HepG2 (cell line): ENCODE measurements around the gene NOL4L. TPM values are rescaled to one million over a fixed set of nuclear protein-coding genes. Genes with fewer than 3 reads are reported as not detected.

ENCODE experiments used
- JUNB ChIP-seq: sonication (generic); formaldehyde crosslinking; IDR thresholded peaks from 2 replicates; pipeline ENCODE4 v1.8.0; 2022; ENCODE audit warnings: missing genetic modification reagents, mild to moderate bottlenecking, borderline replicate concordance
- MATR3 ChIP-seq: sonication (generic); formaldehyde crosslinking; IDR thresholded peaks from 2 replicates; pipeline ENCODE4 v1.4.0; 2020; ENCODE audit warnings: missing genetic modification reagents
- NCOR1 ChIP-seq: fragments of 200-600 bp; sonication (generic); IDR thresholded peaks from 2 replicates; pipeline ENCODE4 v1.7.0; 2017; ENCODE audit warnings: antibody characterized with exemption, low read length, borderline replicate concordance
- REST ChIP-seq, 2 experiments: IDR thresholded peaks; 2 replicates each; pipeline ENCODE4 v1.6.1; 2011 to 2012; ENCODE audit warnings: low read length in 2 of 2, borderline replicate concordance in 1 of 2, low read depth in 1 of 2, mild to moderate bottlenecking in 1 of 2, moderate library complexity in 1 of 2
- SNRNP70 ChIP-seq: fragments of 200-400 bp; formaldehyde crosslinking; IDR thresholded peaks from 2 replicates; pipeline ENCODE4 v1.6.1; 2017; ENCODE audit warnings: mild to moderate bottlenecking, low read depth, low read length, moderate library complexity
- TEAD2 ChIP-seq: sonication (generic); formaldehyde crosslinking; IDR thresholded peaks from 2 replicates; pipeline ENCODE4 v1.9.0; 2021; ENCODE audit warnings: missing genetic modification reagents
- ZFP82 ChIP-seq: sonication (generic); formaldehyde crosslinking; IDR thresholded peaks from 2 replicates; pipeline ENCODE4 v1.5.1; 2020; ENCODE audit warnings: mild to moderate bottlenecking, missing genetic modification reagents, borderline replicate concordance
- ZNF101 ChIP-seq: sonication (generic); formaldehyde crosslinking; IDR thresholded peaks from 2 replicates; pipeline ENCODE4 v1.4.0; 2020; ENCODE audit warnings: mild to moderate bottlenecking, low read depth, missing genetic modification reagents, borderline replicate concordance
- ZNF256 ChIP-seq: sonication (generic); formaldehyde crosslinking; conservative IDR thresholded peaks from 2 replicates; pipeline ENCODE4 v1.4.0; 2020; ENCODE audit warnings: missing genetic modification reagents
- ZNF3 ChIP-seq: IDR thresholded peaks from 2 replicates; pipeline ENCODE4 v1.7.0; 2017; ENCODE audit warnings: inconsistent platforms
- ZNF30 ChIP-seq: sonication (generic); formaldehyde crosslinking; IDR thresholded peaks from 2 replicates; pipeline ENCODE4 v1.5.0; 2020; ENCODE audit warnings: mild to moderate bottlenecking, missing genetic modification reagents
- ZNF337 ChIP-seq: sonication (generic); formaldehyde crosslinking; IDR thresholded peaks from 2 replicates; pipeline ENCODE4 v1.5.1; 2020; ENCODE audit warnings: missing genetic modification reagents, low read depth, mild to moderate bottlenecking, borderline replicate concordance
- ZNF33A ChIP-seq: sonication (generic); formaldehyde crosslinking; IDR thresholded peaks from 2 replicates; pipeline ENCODE4 v1.5.1; 2020; ENCODE audit warnings: missing genetic modification reagents, mild to moderate bottlenecking, moderate library complexity, borderline replicate concordance
- ZNF703 ChIP-seq: sonication (generic); formaldehyde crosslinking; IDR thresholded peaks from 2 replicates; pipeline ENCODE4 v1.5.1; 2020; ENCODE audit warnings: missing genetic modification reagents, mild to moderate bottlenecking, moderate library complexity, borderline replicate concordance
- ZNF766 ChIP-seq: sonication (generic); formaldehyde crosslinking; IDR thresholded peaks from 2 replicates; pipeline ENCODE4 v1.5.0; 2020; ENCODE audit warnings: missing genetic modification reagents, borderline replicate concordance
- polyA plus RNA-seq, 8 experiments: library from polyadenylated mRNA; depleted of rRNA in 3 of 8; stranded (reverse) in 7 of 8; unstranded in 1 of 8; fragments of >200 nt; fragmentation: Illumina TruSeq in 4 of 8; extraction: Trizol in 4 of 8; gene quantifications; 2 replicates each; pipeline versions ENCODE4 v1.2.1 to v1.2.3, GENCODE V29; 2011 to 2016; ENCODE audit warnings: low read depth in 4 of 8, missing spikeins in 1 of 8, mixed read lengths in 1 of 8; ENCODE audit not compliant: insufficient read depth in 1 of 8
- total RNA-seq, 5 experiments: library from RNA; depleted of rRNA; stranded (reverse); fragments of >200 nt; fragmentation: Illumina TruSeq; extraction: Trizol; gene quantifications; 2 replicates each; pipeline ENCODE4 v1.2.3, GENCODE V29; 2016; ENCODE audit warnings: low read depth in 1 of 5
- TF ChIP-seq, protein P1 (sequence below): sonication (generic); formaldehyde crosslinking; IDR thresholded peaks from 2 replicates; pipeline ENCODE4 v1.5.1; 2020; ENCODE audit warnings: missing genetic modification reagents, mild to moderate bottlenecking, borderline replicate concordance
- TF ChIP-seq, protein P2 (sequence below): sonication (generic); formaldehyde crosslinking; IDR thresholded peaks from 2 replicates; pipeline ENCODE4 v1.8.0; 2022; ENCODE audit warnings: missing genetic modification reagents, mild to moderate bottlenecking, moderate library complexity, borderline replicate concordance
- TF ChIP-seq, protein P3 (sequence below): sonication (generic); formaldehyde crosslinking; IDR thresholded peaks from 2 replicates; pipeline ENCODE4 v1.5.0; 2020; ENCODE audit warnings: missing genetic modification reagents

NOL4L gene
- total and polyA plus RNA-seq, 2 of the 13 experiments (the other 11 are each of a cell fraction or from before 2014, with no cell fraction given) = 16.6 to 35.4 TPM

- TF ChIP-seq ZNF256 = no peak
- peak; percentile 18; the same call in 1 of the 2 replicates for TF ChIP-seq ZNF33A (CRISPR knock-in tag)
- peak in 1 of 2 experiments; percentile 72; a peak in 1 of 4 replicates for TF ChIP-seq REST (IDR thresholded peaks at IDR 0.05; ENCODE audit: borderline replicate concordance in 1 of 2, low read depth in 1 of 2, low read length in 2 of 2)
- no peak for TF ChIP-seq ZFP82 (CRISPR knock-in tag)
- no peak; the same call in 1 of the 2 replicates for TF ChIP-seq ZNF766 (CRISPR knock-in tag)
- peak; percentile 99 for TF ChIP-seq NCOR1
- no peak for TF ChIP-seq JUNB (CRISPR knock-in tag)
- no peak; the same call in 1 of the 2 replicates for TF ChIP-seq ZNF101 (CRISPR knock-in tag)
- TF ChIP-seq ZNF703 = no peak; the same call in 1 of the 2 replicates
- TF ChIP-seq, protein P1, sequence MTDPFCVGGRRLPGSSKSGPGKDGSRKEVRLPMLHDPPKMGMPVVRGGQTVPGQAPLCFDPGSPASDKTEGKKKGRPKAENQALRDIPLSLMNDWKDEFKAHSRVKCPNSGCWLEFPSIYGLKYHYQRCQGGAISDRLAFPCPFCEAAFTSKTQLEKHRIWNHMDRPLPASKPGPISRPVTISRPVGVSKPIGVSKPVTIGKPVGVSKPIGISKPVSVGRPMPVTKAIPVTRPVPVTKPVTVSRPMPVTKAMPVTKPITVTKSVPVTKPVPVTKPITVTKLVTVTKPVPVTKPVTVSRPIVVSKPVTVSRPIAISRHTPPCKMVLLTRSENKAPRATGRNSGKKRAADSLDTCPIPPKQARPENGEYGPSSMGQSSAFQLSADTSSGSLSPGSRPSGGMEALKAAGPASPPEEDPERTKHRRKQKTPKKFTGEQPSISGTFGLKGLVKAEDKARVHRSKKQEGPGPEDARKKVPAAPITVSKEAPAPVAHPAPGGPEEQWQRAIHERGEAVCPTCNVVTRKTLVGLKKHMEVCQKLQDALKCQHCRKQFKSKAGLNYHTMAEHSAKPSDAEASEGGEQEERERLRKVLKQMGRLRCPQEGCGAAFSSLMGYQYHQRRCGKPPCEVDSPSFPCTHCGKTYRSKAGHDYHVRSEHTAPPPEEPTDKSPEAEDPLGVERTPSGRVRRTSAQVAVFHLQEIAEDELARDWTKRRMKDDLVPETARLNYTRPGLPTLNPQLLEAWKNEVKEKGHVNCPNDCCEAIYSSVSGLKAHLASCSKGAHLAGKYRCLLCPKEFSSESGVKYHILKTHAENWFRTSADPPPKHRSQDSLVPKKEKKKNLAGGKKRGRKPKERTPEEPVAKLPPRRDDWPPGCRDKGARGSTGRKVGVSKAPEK (CRISPR knock-in tag) = no peak
- TF ChIP-seq ZNF337 (CRISPR knock-in tag) = peak; percentile 75; the same call in 1 of the 2 replicates
- TF ChIP-seq ZNF3 (CRISPR knock-in tag) = no peak; the same call in 1 of the 2 replicates
- no peak for TF ChIP-seq SNRNP70
- TF ChIP-seq, protein P2, sequence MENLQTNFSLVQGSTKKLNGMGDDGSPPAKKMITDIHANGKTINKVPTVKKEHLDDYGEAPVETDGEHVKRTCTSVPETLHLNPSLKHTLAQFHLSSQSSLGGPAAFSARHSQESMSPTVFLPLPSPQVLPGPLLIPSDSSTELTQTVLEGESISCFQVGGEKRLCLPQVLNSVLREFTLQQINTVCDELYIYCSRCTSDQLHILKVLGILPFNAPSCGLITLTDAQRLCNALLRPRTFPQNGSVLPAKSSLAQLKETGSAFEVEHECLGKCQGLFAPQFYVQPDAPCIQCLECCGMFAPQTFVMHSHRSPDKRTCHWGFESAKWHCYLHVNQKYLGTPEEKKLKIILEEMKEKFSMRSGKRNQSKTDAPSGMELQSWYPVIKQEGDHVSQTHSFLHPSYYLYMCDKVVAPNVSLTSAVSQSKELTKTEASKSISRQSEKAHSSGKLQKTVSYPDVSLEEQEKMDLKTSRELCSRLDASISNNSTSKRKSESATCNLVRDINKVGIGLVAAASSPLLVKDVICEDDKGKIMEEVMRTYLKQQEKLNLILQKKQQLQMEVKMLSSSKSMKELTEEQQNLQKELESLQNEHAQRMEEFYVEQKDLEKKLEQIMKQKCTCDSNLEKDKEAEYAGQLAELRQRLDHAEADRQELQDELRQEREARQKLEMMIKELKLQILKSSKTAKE (CRISPR knock-in tag) = peak; percentile 97
- TF ChIP-seq TEAD2 (CRISPR knock-in tag) = no peak
- TF ChIP-seq MATR3 (CRISPR knock-in tag) = no peak
- TF ChIP-seq, protein P3, sequence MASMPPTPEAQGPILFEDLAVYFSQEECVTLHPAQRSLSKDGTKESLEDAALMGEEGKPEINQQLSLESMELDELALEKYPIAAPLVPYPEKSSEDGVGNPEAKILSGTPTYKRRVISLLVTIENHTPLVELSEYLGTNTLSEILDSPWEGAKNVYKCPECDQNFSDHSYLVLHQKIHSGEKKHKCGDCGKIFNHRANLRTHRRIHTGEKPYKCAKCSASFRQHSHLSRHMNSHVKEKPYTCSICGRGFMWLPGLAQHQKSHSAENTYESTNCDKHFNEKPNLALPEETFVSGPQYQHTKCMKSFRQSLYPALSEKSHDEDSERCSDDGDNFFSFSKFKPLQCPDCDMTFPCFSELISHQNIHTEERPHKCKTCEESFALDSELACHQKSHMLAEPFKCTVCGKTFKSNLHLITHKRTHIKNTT (CRISPR knock-in tag) = no peak
- no peak for TF ChIP-seq ZNF30 (CRISPR knock-in tag)
These were observed 40.0 kb downstream of the NOL4L start (continued) for GRCh38 chr20:32544893-32545840.
